C4-2B (cell line): ENCODE data around the gene THBD.
A peak's percentile ranks its signal among the peaks of the same experiment; 100 is the strongest.

Experiments used
- H3K27ac ChIP-seq: fragments of 450-650 bp; 2 replicates; pipeline ENCODE4 v1.5.1; 2017
- ZFX ChIP-seq: fragments of 450-650 bp; IDR thresholded peaks from 2 replicates; pipeline ENCODE4 v1.6.1; 2017
- TF ChIP-seq, protein P1 (sequence below): fragments of 450-650 bp; conservative IDR thresholded peaks from 2 replicates; pipeline ENCODE4 v1.5.1; 2017; ENCODE audit warnings: mild to moderate bottlenecking

The THBD gene

DNA sequence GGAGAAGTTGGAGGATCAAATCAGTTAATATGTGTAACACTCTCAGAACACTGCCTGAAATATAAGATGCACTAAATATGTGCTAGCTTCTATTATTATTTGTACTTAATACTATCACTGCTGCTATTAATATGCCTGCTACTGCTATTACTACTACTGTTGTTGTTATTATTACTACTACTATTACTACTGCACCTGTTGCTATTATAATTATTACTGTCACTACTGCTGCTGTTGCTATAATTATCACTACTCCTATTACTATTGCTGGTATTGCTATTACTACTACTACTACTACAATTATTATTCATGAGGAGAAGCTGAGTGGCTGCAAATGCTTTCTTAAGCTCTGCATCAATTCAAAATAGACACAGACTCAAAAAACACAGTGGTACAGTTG, 31.0 kb downstream of the THBD start:
- no peak overlapping the region for H3K27ac ChIP-seq
- TF ChIP-seq, protein P1, sequence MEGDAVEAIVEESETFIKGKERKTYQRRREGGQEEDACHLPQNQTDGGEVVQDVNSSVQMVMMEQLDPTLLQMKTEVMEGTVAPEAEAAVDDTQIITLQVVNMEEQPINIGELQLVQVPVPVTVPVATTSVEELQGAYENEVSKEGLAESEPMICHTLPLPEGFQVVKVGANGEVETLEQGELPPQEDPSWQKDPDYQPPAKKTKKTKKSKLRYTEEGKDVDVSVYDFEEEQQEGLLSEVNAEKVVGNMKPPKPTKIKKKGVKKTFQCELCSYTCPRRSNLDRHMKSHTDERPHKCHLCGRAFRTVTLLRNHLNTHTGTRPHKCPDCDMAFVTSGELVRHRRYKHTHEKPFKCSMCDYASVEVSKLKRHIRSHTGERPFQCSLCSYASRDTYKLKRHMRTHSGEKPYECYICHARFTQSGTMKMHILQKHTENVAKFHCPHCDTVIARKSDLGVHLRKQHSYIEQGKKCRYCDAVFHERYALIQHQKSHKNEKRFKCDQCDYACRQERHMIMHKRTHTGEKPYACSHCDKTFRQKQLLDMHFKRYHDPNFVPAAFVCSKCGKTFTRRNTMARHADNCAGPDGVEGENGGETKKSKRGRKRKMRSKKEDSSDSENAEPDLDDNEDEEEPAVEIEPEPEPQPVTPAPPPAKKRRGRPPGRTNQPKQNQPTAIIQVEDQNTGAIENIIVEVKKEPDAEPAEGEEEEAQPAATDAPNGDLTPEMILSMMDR = no peak
- no peak for TF ChIP-seq ZFX

- no peak overlapping the region for H3K27ac ChIP-seq
- TF ChIP-seq, protein P1 = no peak
- TF ChIP-seq ZFX = no peak
Observed at GRCh38 chr20:23017516-23017915, 32.0 kb downstream of the THBD start.

DNA sequence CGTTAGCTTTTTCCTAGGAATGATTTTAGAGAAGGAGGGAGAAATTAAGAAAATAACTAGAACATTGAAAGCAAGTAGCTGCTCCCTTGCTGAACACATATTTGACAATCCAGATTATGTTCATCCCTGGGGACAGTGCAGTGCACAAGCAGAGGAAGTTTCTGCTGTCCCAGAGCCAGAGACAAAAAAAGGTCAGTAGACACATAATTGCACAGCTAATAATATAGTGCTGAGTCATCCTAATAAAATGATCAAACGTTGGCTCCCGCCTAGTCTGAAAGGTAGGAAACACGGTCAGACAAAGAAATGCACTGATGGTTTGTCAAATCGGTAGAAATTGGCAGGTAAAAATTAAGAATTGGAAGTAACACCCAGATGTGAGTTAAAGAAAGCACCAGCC, 36.0 kb downstream of the THBD start:
- H3K27ac ChIP-seq = peak overlapping the region; percentile 31
- TF ChIP-seq, protein P1 = no peak
- TF ChIP-seq ZFX = no peak

DNA sequence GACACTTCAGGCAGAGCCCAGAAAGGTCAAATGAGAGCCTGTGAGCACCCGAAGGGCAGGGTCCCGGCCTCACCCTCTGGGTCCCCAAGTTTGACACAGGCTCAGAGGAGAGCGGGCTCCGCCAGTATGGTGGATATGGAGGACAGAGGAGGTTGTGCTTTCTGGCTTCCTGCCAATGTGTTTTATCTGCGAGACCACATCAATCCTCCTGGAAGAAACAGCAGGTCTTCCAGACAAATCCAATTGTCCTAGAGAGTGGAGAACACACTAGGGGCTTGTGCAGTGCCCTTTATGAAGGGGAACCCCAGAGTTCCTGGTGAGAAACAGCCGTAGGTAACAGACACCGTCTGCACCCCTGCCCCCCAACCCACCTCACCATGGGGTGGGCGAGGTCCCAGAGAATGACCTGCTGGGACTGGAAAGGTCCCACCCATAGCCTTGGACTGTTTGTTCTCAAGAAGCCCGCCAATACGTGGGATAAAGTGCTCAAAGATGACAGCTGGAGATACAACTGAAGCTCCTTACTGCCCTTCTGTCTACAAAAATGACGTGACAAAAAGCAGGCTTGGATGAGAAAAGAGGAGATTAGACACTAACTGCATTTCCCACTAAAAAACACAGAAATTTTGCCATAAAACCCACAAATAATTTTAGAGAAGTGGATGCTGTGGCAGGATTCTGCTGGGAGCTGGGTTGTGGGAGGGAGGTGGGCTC, 38.3 kb downstream of the THBD start:
- TF ChIP-seq, protein P1 = no peak
- no peak for TF ChIP-seq ZFX
- H3K27ac ChIP-seq = no peak overlapping the region

GRCh38 chr20:23010096-23010495, 39.4 kb downstream of the THBD start:
- no peak for TF ChIP-seq ZFX
- TF ChIP-seq, protein P1 = no peak
- H3K27ac ChIP-seq = no peak overlapping the region

DNA sequence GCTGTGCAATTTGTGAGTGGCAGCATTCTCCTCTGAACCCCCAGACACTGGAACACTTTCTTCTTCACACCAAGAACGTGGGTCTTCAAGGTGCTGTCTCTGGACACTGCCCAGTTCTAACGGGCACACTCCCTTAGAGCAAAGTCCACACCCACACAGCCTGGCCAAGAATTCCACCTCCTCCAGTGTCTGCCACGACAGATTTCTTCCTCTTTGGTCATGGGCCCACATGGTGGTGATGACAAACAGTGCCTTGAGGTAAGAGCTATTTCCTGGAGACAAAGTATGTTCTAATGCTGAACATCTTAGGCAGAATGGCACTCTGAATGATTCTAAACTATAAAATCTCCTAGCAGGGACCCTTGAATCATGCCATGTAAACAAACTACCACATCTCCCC, 39.8 kb downstream of the THBD start:
- no peak for TF ChIP-seq ZFX
- TF ChIP-seq, protein P1 = no peak
- no peak overlapping the region for H3K27ac ChIP-seq

- no peak for TF ChIP-seq ZFX
- TF ChIP-seq, protein P1 = no peak
- H3K27ac ChIP-seq = no peak overlapping the region
Observed at GRCh38 chr20:23008667-23009066, 40.8 kb downstream of the THBD start.
